Tibial nerve (tissue), 4 donors: ENCODE measurements around the gene MED19. TPM values are rescaled to one million over a fixed set of nuclear protein-coding genes. Genes with fewer than 3 reads are reported as not detected.

Experiments
- DNase-seq, 2 donors: peaks; one replicate each; pipeline ENCODE4 v3.0.0-alpha.2; 2019; ENCODE audit warnings: low spot score in 2 of 2
- H3K27ac ChIP-seq, 4 donors: fragments of 200-600 bp; sonication (generic) in 3 of 4; one replicate each; pipeline ENCODE4 v1.5.1; 2017 to 2019; ENCODE audit warnings: mild to moderate bottlenecking in 1 of 4
- H3K27me3 ChIP-seq, 2 donors: fragments of 200-600 bp; sonication (generic) in 1 of 2; one replicate each; pipeline versions ENCODE4 v1.5.1 to v1.6.0; 2017 to 2019
- H3K36me3 ChIP-seq, 3 donors: fragments of 200-600 bp; sonication (generic); one replicate each; pipeline ENCODE4 v1.5.1; 2018 to 2019
- H3K4me1 ChIP-seq, 4 donors: fragments of 200-600 bp; sonication (generic) in 3 of 4; one replicate each; pipeline ENCODE4 v1.5.1; 2017 to 2019
- H3K4me3 ChIP-seq, 4 donors: fragments of 200-600 bp; sonication (generic) in 3 of 4; one replicate each; pipeline ENCODE4 v1.5.1; 2017 to 2019; ENCODE audit warnings: mild to moderate bottlenecking in 1 of 4, moderate library complexity in 1 of 4
- H3K9me3 ChIP-seq, 4 donors: fragments of 200-600 bp; sonication (generic) in 3 of 4; one replicate each; pipeline ENCODE4 v1.5.1; 2017 to 2019
- CTCF ChIP-seq, 5 experiments: fragments of 200-600 bp in 3 of 5; fragments of 450-650 bp in 2 of 5; sonication (generic) in 3 of 5; IDR thresholded peaks; one replicate each; pipeline ENCODE4 v1.5.1; 2016 to 2019; ENCODE audit warnings: antibody characterized with exemption in 5 of 5, mild to moderate bottlenecking in 3 of 5, moderate library complexity in 2 of 5
- EP300 ChIP-seq, 2 donors: sonication (generic); formaldehyde crosslinking; IDR thresholded peaks; one replicate each; pipeline ENCODE4 v1.6.1; 2017; ENCODE audit warnings: antibody characterized with exemption in 2 of 2, mild to moderate bottlenecking in 1 of 2
- POLR2A ChIP-seq, 2 donors: fragments of 450-650 bp; IDR thresholded peaks; one replicate each; pipeline ENCODE4 v1.6.1; 2017; ENCODE audit warnings: antibody characterized with exemption in 2 of 2, mild to moderate bottlenecking in 2 of 2, moderate library complexity in 2 of 2
- WGBS, 2 donors: methylation state at CpG; one replicate each; pipeline ENCODE4 v1.1.5; 2018; 5-methylcytosine and 5-hydroxymethylcytosine counted together
- total RNA-seq, 4 donors: library from RNA; depleted of rRNA; stranded (reverse); fragments of >200 nt; gene quantifications; one replicate each; pipeline ENCODE4 v1.1.0, GENCODE V29; 2016

MED19 gene
- total RNA-seq, 4 donors from 2014 or later: 11.9 to 17.3 (median 15.4) TPM

GRCh38 chr11:57675176-57675941 lies 36.7 kb downstream of the MED19 start:
- 68 to 81% methylated on average over 3 of the region's 3 CpGs for WGBS, 2 donors
- Histone ChIP-seq H3K27ac (no peak overlapping the region), H3K4me3 (no peak overlapping the region), H3K9me3 (no peaks in the 10 kb centered on the region), H3K36me3 (peaks cover 4 to 60% (median 6%) of the 10 kb centered on the region in 3 donors), H3K4me1 (peaks cover 0 to 52% (median 10%) of the 10 kb centered on the region in 4 donors), H3K27me3 (no peaks in the 10 kb centered on the region)
- TF ChIP-seq EP300 (IDR thresholded peaks at IDR 0.05) (no peak), POLR2A (IDR thresholded peaks at IDR 0.05) (no peak), CTCF (IDR thresholded peaks at IDR 0.05) (no peak)
- no peak for DNase-seq

GRCh38 chr11:57674251-57674650 lies 37.8 kb downstream of the MED19 start:
- no peak for DNase-seq
- H3K4me3 ChIP-seq: no peak overlapping the region
- H3K27ac ChIP-seq: no peak overlapping the region
- H3K9me3 ChIP-seq: no peaks in the 10 kb centered on the region
- H3K36me3 ChIP-seq: peaks cover 4 to 60% (median 6%) of the 10 kb centered on the region in 3 donors
- no peaks in the 10 kb centered on the region for H3K27me3 ChIP-seq
- H3K4me1 ChIP-seq: peaks cover 0 to 52% (median 17%) of the 10 kb centered on the region in 4 donors
- TF ChIP-seq POLR2A (IDR thresholded peaks at IDR 0.05) (no peak), EP300 (IDR thresholded peaks at IDR 0.05) (no peak), CTCF (IDR thresholded peaks at IDR 0.05) (no peak)

GRCh38 chr11:57668434-57668782 lies 43.6 kb downstream of the MED19 start:
- no peaks in the 10 kb centered on the region for H3K9me3 ChIP-seq
- peak overlapping the region; percentile 57 to 89 (median 86) for H3K4me3 ChIP-seq
- no peaks in the 10 kb centered on the region for H3K27me3 ChIP-seq
- no peak for DNase-seq
- TF ChIP-seq POLR2A (IDR thresholded peaks at IDR 0.05) (no peak), CTCF (IDR thresholded peaks at IDR 0.05) (no peak), EP300 (IDR thresholded peaks at IDR 0.05) (no peak)
- peak overlapping the region; percentile 97 to 99 (median 98) for H3K27ac ChIP-seq
- WGBS, 2 donors: 0 to 2% methylated on average over 20 to 27 of the region's 31 CpGs
- H3K4me1 ChIP-seq: peaks cover 0 to 44% (median 21%) of the 10 kb centered on the region in 4 donors
- peaks cover 0 to 17% (median 6%) of the 10 kb centered on the region in 3 donors for H3K36me3 ChIP-seq

- Histone ChIP-seq H3K27me3 (no peaks in the 10 kb centered on the region), H3K9me3 (no peaks in the 10 kb centered on the region), H3K27ac (peak within 1 kb of the TSS; percentile 97 to 99 (median 98)), H3K4me3 (peak within 1 kb of the TSS; percentile 57 to 89 (median 86)), H3K4me1 (peaks cover 0 to 44% (median 21%) of the 10 kb centered on the region in 4 donors), H3K36me3 (peaks cover 0 to 16% (median 6%) of the 10 kb centered on the region in 3 donors)
- TF ChIP-seq CTCF (IDR thresholded peaks at IDR 0.05): peak; percentile 52 to 81 (median 66)
- peak; percentile 34 to 72 for TF ChIP-seq POLR2A (IDR thresholded peaks at IDR 0.05)
- peak in 1 of 2 donors; percentile 55 for TF ChIP-seq EP300 (IDR thresholded peaks at IDR 0.05)
- WGBS, 2 donors: 0 to 1% methylated on average over 30 to 58 of the region's 96 CpGs
- peak; percentile 97 for DNase-seq
Measured at GRCh38 chr11:57667736-57668433, 44.1 kb downstream of the MED19 start, which contains the start of gene ZDHHC5. Gene ZDHHC5, plus strand, starts transcription at chr11:57668114. Its CDS starts 4,977 bp downstream, at chr11:57673091.
